ENCODE results near the gene SCNN1A. TPM values are rescaled to one million over a fixed set of nuclear protein-coding genes. Genes with fewer than 3 reads are reported as not detected.

SCNN1A gene
- total RNA-seq, 1 experiment from 2014 or later, result 2.9 TPM

DNA sequence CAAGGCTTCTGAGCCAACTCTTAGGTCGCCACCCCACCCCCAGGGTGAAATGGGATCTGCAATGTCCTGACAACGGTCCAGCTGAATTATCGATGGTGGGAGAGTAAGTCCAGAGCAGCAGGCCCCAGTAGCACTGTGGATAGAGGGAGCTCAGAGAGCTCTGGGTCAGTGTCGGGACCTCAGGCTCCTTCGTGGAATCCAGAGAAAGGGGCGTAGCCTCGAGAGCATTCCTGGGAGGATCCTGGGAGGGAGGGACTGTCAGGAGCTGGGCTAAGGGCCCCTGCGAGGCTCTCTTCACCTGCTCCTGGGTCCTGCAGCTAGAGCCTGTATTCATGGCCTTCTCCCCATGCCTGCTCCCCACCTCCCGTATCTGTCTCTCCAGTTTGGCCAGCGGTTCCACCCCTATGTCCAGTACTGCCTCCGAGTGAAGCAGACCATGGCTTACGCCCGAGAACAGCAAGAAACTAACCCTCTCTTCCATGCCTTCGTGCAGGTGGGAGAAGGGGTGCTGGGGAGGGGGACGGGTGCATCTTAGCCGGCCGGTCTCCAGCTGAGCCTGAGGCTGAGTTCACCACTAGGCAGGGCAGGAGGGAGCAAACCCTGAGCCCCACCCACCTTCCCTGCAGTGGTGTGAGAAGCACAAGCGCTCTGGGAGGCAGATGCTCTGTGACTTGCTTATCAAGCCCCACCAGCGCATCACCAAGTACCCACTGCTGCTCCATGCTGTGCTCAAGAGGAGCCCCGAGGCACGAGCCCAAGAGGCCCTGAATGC lies 58.3 kb downstream of the SCNN1A start:
- ChIA-PET POLR2A (ENCODE audit: unreplicated experiment) (no interaction called here), CTCF (no interaction called here)
- ATAC-seq, result no peak
- Histone ChIP-seq H3K27ac (ENCODE audit: low read length) (no peak overlapping the region), H3F3A (ENCODE audit: low read length, unreplicated experiment) (no peaks in the 10 kb centered on the region), H3K9me2 (replicated peaks; ENCODE audit: low read length) (no peaks in the 10 kb centered on the region), H3K36me3 (ENCODE audit: low read depth, low read length) (no peaks in the 10 kb centered on the region), H3K9me3 (ENCODE audit: low read length) (no peaks in the 10 kb centered on the region), H3K79me2 (ENCODE audit: low read length) (no peaks in the 10 kb centered on the region), H3K4me3 (ENCODE audit: low read length) (no peak overlapping the region), H2AFZ (ENCODE audit: low read length) (no peak overlapping the region), H3K4me2 (ENCODE audit: low read length) (no peak overlapping the region), H4K20me1 (ENCODE audit: low read length) (no peaks in the 10 kb centered on the region), H3K9ac (ENCODE audit: low read length) (no peak overlapping the region), H3K4me1 (ENCODE audit: insufficient read depth, low read length) (peaks cover 22% of the 10 kb centered on the region), H3K27me3 (ENCODE audit: low read length) (no peaks in the 10 kb centered on the region)
- TF ChIP-seq, protein P1, sequence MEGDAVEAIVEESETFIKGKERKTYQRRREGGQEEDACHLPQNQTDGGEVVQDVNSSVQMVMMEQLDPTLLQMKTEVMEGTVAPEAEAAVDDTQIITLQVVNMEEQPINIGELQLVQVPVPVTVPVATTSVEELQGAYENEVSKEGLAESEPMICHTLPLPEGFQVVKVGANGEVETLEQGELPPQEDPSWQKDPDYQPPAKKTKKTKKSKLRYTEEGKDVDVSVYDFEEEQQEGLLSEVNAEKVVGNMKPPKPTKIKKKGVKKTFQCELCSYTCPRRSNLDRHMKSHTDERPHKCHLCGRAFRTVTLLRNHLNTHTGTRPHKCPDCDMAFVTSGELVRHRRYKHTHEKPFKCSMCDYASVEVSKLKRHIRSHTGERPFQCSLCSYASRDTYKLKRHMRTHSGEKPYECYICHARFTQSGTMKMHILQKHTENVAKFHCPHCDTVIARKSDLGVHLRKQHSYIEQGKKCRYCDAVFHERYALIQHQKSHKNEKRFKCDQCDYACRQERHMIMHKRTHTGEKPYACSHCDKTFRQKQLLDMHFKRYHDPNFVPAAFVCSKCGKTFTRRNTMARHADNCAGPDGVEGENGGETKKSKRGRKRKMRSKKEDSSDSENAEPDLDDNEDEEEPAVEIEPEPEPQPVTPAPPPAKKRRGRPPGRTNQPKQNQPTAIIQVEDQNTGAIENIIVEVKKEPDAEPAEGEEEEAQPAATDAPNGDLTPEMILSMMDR (conservative IDR thresholded peaks at IDR 0.05; ENCODE audit: low read depth, low read length), result no peak
- TF ChIP-seq EZH2phosphoT487 (IDR thresholded peaks at IDR 0.05; ENCODE audit: borderline replicate concordance, low read length), result no peak
- no peak for TF ChIP-seq EZH2 (IDR thresholded peaks at IDR 0.05; ENCODE audit: low read length, unreplicated experiment)
- intact Hi-C loops (cut with micrococcal nuclease), result no loop called here
- BruUV-seq (replicated peaks), result no TSS peak
- DNase-seq, result no peak

DNA sequence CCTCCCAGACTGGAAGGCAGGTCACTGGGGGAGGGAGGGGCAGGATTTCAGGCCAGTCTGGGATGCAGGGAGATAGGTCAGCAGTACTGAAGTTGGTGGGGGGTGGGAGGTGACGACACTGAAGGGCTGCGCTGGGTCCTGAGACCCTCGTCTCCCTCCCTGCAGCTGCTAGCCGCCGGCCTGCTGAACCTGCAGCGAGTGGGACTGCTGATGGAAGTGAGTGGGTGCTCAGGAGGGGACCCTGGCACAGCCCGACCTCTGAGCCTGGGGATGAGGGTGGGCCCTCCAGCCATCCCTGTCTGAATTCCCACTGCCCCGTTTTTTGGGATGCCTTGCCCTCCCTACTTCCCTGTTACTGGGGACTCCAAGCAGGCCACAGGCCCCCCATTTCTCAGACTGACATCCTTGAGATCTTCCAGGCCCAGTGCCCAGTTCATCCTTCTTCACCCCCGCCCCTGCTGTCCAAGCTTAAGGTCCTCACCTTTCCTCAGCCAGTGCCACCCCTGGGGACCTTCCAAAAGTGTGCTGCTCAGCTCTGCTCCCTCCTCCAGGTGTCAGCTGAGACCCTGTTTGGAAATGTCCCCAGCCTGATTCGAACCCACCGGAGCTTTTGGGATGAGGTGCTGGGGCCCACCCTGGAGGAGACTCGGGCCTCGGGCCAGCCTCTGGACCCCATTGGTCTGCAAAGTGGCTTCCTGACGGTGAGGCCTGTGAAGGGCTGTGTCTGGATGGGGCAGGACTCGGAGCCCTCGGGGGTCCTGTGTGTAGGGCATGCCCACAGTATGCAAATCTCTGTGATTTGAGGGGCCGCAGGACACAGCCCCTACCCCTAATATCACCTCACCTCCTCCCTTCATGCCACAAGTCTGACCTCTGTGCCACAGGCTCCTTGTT lies 59.4 kb downstream of the SCNN1A start:
- Histone ChIP-seq H3F3A (ENCODE audit: low read length, unreplicated experiment) (no peaks in the 10 kb centered on the region), H3K9ac (ENCODE audit: low read length) (no peak overlapping the region), H3K27me3 (ENCODE audit: low read length) (no peaks in the 10 kb centered on the region), H3K9me2 (replicated peaks; ENCODE audit: low read length) (no peaks in the 10 kb centered on the region), H3K4me2 (ENCODE audit: low read length) (no peak overlapping the region), H3K4me3 (ENCODE audit: low read length) (no peak overlapping the region), H3K36me3 (ENCODE audit: low read depth, low read length) (no peaks in the 10 kb centered on the region), H3K4me1 (ENCODE audit: insufficient read depth, low read length) (peaks cover 27% of the 10 kb centered on the region), H3K9me3 (ENCODE audit: low read length) (no peaks in the 10 kb centered on the region), H4K20me1 (ENCODE audit: low read length) (no peaks in the 10 kb centered on the region), H3K27ac (ENCODE audit: low read length) (no peak overlapping the region), H2AFZ (ENCODE audit: low read length) (no peak overlapping the region), H3K79me2 (ENCODE audit: low read length) (no peaks in the 10 kb centered on the region)
- intact Hi-C loops (cut with micrococcal nuclease), result no loop called here
- BruUV-seq (replicated peaks), result no TSS peak
- ChIA-PET CTCF (no interaction called here), POLR2A (ENCODE audit: unreplicated experiment) (no interaction called here)
- no peak for DNase-seq
- no peak for TF ChIP-seq EZH2phosphoT487 (IDR thresholded peaks at IDR 0.05; ENCODE audit: borderline replicate concordance, low read length)
- TF ChIP-seq, protein P1 (conservative IDR thresholded peaks at IDR 0.05; ENCODE audit: low read depth, low read length), result no peak
- no peak for TF ChIP-seq EZH2 (IDR thresholded peaks at IDR 0.05; ENCODE audit: low read length, unreplicated experiment)
- no peak for ATAC-seq

Data from PC-3 (cell line).